ENCODE data around the gene ANKRD49. TPM values are rescaled to one million over a fixed set of nuclear protein-coding genes. Genes with fewer than 3 reads are reported as not detected.

The ANKRD49 gene
- total and polyA plus RNA-seq, 2 of the 8 experiments (the other 6 are each of a cell fraction or from before 2014, with no cell fraction given): 7.4 to 12.2 TPM

DNA sequence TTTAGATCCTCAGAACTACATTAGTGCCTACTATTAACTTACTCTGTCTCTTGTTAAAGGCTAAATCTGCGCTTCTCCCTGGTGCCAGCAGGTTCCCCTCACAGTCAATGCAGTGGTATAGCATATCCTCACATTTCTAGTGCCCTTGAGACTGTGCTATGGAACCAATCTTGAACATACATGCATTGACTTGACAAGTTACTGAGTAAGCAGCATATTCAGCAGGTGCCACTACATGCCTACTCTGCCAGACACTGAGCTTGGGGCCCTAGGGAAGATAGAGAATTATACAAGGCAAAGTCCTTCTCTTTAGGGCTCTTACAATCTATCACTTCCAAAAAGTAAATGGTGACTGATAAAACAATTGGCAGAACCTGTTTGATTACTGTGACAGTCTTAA is 53.1 kb downstream of the ANKRD49 start (continued):
- no peak for TF ChIP-seq RAD21 (IDR thresholded peaks at IDR 0.05 in 1 of 2, conservative IDR thresholded peaks at IDR 0.05 in 1 of 2; ENCODE audit: low read depth in 2 of 2, low read length in 2 of 2)

All from H1 (cell line).